Measurements from ENCODE around the gene DLEU7.

Gene DLEU7

GRCh38 chr13:50842251-50842989, 1.1 kb downstream of the DLEU7 start:
- no peak for DNase-seq

- no peak for DNase-seq
Observed at GRCh38 chr13:50841786-50842185, 1.7 kb downstream of the DLEU7 start.

- no peak for DNase-seq
Observed at GRCh38 chr13:50840284-50840683, 3.2 kb downstream of the DLEU7 start.

DNA sequence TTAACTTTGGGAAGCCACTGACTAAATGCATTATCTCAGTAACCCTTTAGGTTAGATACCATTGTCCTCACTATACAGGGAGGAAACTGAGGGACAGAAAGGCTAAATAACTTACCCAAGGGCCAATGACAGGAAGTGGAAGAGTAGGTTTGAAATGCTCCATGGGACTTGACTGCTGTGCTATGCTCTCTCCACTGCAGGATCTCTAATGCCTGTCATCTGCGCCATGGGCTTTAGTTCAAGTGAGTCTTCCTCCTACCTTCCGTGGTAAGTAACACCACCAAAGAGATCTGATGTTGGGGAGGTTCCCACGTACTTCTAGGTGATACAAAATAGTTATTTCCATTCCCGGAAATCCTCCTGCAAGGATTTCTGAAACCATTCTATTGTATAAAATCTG, 3.7 kb downstream of the DLEU7 start:
- DNase-seq: no peak

DNA sequence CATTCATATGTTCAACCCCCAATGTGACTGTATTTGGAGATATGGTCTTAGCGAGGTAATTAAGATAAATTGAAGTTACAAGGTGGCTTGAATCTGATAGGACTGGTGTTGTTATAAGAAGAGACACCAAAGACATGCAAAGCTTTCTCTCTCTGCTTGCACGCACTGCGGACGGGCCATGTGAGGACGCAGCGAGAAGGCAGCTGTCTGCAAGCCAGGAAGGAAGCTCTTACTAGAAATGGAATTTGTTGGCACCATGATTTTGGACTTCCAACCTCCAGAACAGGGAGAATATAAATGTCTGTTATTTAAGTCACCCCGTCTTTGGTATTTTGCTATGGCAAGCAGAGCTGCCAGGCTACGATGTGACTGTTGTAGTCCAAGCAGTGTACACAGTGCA, 4.8 kb downstream of the DLEU7 start:
- DNase-seq: no peak

DNA sequence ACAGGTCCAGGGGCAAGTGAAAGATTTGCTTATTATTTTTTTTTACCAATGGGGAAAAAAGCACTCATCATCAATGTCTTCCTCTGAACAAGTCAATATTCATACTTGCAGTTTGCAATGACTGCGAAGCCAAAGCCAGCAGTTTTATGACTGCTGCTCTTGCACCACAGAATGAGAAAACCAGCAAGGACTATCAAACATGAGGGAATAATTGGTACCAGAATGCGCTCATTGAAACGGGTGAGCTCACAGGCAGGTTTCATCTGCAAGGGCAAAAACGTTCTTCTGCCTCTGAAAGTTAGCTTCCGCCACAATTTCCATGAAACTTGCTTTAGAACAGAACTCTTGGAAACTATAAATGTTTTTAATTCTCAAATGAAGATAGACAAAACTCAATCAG, 5.5 kb downstream of the DLEU7 start:
- no peak for DNase-seq

- no peak for DNase-seq
Observed at GRCh38 chr13:50831512-50831911, 12.0 kb downstream of the DLEU7 start.

DNA sequence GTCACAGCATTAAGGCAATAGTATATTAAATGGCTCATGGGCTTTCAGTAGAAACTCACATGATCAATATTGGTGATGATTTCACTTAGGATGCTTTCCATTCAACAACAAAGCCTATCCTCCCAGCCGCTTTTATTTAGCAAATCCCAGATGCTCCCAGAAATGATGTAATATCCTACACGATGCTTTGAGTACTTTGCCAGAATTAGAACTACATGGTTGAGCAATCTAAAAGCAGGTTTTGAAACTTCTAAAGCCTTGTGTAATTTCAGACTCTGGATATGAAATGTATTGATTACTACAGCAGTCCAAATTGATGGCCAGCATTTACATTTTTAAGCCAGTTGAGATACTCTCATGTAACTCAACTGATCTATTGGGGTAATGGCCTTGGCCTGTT, 13.6 kb downstream of the DLEU7 start:
- no peak for DNase-seq

- DNase-seq: no peak
Observed at GRCh38 chr13:50829226-50829625, 14.3 kb downstream of the DLEU7 start.

DNA sequence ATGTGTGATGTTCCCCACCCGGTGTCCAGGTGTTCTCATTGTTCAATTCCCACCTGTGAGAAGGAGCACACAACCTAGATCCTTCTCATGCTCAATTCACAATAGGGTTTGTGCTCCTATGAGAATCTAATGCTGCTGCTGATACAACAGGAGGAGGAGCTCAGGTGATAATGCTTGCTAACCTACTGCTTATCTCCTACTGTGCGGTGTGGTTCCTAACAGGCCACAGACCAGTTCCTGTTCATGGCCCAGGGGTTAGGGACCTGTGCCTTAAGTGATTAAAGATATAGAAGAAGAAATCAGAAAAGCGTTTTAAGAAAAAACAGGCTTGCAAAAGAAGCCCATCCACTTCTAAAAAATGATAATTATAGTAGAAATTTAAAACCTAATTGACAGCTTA, 17.5 kb downstream of the DLEU7 start:
- DNase-seq: no peak

GRCh38 chr13:50812242-50812641, 31.2 kb downstream of the DLEU7 start:
- DNase-seq: no peak

- DNase-seq: no peak
Observed at GRCh38 chr13:50810998-50811397, 32.5 kb downstream of the DLEU7 start.

GRCh38 chr13:50810468-50810867, 33.0 kb downstream of the DLEU7 start:
- no peak for DNase-seq

DNA sequence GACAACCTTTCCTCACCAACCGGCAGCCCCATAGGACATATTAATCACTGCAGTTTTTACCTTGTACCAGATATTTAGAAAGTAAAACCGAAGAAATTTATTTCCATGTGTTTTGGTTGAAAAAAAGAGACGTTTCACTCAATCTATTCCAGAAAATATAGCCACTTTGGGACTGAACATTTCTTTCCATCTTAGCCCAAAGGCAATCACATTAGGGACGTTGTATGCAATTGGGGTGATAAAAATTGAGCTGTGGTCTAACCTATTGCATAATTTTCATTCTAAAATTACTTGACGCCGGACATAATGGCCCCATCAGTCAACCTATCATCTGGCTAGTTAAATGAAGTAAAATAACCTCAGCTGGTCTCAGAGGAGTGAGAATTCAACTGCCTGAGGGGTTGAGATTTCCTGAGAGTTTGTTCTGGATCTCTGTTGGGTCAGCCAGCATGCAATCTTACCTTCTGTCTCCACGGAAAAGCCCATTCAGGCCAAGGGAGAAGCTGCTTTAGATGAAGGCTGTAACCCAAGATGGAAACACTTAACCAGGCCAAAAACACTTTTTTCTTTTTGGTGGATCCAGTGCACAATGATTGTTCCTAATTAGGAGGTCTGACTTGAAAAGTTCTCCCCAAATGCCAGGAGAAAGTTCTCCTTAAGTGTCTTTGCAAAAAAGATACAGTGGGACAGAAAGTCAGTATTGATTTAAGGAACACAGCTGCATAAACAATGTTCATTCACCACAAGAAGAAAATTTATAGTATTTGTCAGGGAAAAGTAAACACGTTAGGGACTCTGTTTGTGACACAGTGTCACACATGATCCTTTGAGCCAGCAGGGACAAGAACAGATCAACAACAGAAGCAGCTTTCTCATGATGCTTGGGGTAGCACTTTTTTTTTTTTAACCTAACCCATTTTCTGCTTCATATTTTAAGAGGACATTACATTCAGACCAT, 34.1 kb downstream of the DLEU7 start:
- DNase-seq: no peak

DNA sequence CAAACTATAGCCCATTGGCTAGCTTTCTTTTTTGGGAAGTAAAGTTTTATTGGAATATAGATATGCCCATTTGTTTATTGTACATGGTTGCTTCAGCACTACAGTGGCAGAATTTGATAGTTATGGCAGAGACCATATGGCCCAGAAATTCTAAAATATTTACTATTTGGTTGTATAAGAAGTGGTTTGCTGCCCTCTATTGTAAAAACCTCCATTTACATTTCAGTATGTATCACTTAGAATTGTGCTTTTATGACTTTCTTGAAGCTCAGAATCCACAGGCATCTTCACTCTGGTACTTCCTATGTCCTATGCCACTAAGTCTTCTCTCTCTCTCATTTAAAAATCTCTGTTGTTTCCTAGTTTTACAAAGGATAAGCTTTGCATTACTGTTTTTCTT, 37.7 kb downstream of the DLEU7 start:
- DNase-seq: no peak

DNA sequence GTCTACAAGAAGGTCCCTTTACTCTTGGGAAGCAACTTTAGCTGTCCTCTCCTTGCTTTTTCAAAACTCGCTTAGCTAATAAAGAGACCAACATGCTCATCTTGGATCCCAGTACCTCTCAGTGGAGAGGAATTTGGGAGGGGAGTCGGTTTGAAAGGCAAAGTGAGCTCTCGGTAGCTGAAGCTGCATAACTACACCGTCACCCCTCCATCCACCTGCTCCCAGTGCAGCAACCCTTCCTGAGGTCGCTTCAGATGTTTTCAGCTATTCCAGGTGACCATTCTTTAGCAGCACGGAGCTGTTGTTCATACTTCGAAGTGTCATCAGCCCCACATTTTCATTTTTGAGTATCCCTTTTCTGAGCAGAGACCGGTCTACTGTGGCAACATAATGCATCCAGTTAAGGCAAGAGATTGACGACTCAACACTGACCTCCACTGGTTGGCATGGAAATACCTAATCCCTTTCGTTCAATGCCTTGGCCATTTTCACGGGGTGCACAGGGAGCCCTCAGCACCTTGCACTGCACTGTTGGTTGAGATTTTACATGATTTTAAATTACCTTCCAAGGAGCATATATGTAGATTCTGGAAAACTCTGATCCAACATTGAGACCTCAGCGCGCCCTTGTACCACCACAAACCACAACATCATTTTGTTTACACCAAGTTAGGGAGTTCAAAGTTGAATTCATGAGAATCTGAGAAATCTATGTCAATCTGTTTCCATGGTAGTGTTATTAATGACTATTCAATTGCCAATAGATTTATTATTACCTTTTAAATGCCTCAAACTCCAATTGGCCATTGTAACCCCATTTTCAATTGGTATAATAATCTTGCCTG, 42.2 kb downstream of the DLEU7 start:
- DNase-seq: peak; percentile 21

DNA sequence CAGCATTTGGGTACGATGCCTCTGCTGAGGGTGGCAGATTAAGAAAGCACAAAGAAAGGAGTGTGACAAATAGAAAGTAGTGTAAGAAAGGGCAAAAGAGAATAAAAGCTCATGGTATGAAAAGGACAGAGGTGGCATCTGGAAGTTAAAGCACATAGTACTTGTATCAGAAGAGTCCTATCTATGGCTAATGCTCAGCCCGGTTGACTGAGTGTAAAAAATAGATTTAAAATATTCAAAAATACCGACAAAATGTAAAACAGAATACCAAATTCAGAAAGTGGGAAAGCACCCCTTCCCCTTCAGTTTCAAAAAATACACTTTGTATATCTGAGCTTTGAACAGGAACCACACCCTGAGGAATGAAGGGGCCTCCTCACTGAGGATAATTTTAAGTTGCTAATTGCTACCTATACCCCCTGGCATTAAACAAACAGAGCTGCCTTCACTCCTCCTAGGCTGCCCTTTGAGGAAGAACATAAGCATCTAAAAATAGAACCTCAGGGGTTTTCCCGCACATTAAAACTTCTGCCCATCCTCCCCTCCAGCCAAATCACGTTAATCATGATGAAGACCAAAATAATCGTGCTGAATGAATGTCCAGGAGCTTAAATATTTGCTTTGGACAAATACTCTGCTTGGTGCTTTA, 43.3 kb downstream of the DLEU7 start:
- no peak for DNase-seq

DNA sequence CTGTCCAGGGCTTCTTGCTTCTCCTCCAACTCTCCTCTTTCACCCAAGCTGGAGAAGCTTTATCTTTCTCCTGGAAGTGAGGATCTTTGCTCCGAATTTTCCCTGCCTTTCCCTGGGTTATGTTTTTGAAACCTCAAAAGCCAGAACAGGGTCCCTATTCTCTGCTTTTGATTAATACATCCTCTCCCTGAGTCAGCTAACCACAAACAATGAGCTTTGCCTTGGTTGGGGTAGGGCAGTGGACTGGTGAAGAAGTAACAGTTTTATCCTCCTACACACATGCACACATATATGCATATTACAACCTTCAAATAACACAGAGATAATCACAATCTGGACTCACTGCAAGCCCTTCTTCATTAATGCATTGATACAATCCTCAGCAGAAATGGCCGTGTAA, 44.6 kb downstream of the DLEU7 start:
- no peak for DNase-seq

DNA sequence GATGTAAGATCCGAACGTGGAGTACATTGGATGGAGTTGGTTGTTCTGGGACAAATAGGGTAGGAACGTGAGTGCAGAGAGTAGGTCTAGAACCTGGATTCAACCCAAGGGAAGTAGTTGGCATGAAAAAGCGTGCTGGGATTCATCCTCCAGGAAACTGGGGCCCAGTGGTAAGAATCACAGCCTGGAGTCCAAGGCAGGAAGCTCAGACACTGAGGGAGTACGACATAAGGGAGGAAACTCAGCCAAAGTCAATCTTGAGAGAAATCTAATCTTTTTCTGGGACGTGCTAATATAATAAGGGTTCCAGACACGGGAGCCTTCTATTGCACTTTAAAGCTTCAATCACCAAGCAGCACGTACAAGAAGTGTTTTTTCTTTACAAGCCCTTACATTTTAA, 46.4 kb downstream of the DLEU7 start:
- no peak for DNase-seq

DNA sequence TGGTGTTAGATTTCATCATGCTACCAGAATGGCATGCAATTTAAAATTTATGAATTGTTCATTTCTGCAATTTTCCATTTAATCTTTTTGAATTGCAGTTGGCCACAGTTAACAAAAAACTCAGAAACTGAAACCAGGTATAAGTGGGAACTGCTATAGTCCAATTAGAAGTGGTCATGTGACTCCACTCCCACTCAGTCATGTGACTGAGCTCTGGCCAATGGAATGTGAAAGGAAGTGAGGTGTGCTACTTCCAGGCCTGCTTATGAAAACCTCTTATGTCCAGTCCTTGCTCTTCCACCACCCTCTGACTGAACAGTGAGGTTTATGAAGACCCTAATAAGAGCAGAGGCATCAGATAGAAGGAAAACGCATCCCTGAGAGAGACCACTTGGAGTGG, 47.0 kb downstream of the DLEU7 start:
- no peak for DNase-seq

DNA sequence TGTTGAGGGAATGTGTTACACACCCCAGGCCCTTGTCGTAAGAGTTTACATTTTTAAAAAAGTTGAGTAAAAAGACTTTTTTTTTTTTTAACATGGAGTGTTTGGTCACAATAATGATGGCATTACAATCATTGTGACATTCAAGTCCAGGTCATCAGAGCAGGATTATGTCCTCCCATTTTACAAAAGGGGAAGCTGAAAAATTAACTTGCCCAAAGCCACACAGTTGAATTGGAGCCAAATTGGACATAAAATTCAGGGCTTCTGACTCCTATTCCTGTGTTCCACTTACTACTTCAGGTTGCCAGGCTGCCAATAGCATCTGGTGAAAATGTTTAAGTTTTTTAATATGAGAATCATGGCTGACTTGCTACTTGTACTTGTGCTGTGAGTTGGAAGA, 49.3 kb downstream of the DLEU7 start:
- no peak for DNase-seq

DNA sequence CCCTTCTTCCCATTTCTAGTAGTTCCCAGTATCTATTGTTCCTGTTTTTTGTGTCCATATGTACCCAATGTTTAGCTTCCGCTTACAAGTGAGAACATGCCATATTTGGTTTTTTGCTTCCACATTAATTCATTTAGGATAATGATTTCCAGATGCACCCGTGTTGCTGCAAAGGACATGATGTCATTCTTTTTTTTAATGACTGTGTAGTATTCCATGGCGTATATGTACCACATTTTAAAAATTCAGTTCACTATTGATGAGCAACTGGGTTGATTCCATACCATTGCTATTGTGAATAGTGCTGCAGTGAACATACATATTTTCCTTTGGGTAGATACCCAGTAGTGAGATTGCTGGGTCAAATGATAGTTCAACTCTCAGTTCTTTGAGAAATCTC, 50.5 kb downstream of the DLEU7 start:
- DNase-seq: no peak
